OCI-LY3 (cell line): ENCODE data around the gene CTTNBP2NL.

Source experiments
- EZH2phosphoT487 ChIP-seq: fragments of 200-600 bp; shearing (Covaris generic); IDR thresholded peaks from 2 replicates; pipeline ENCODE4 v1.6.1; 2018; ENCODE audit warnings: antibody characterized with exemption, mixed run types, low read depth
- TF ChIP-seq, protein P1 (sequence below): fragments of 200-600, 300-600 bp; sonication (generic); IDR thresholded peaks from 2 replicates; pipeline ENCODE4 v1.5.1; 2014; ENCODE audit warnings: antibody characterized with exemption, low read length, low read depth

- TF ChIP-seq, protein P1, sequence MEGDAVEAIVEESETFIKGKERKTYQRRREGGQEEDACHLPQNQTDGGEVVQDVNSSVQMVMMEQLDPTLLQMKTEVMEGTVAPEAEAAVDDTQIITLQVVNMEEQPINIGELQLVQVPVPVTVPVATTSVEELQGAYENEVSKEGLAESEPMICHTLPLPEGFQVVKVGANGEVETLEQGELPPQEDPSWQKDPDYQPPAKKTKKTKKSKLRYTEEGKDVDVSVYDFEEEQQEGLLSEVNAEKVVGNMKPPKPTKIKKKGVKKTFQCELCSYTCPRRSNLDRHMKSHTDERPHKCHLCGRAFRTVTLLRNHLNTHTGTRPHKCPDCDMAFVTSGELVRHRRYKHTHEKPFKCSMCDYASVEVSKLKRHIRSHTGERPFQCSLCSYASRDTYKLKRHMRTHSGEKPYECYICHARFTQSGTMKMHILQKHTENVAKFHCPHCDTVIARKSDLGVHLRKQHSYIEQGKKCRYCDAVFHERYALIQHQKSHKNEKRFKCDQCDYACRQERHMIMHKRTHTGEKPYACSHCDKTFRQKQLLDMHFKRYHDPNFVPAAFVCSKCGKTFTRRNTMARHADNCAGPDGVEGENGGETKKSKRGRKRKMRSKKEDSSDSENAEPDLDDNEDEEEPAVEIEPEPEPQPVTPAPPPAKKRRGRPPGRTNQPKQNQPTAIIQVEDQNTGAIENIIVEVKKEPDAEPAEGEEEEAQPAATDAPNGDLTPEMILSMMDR = no peak
- TF ChIP-seq EZH2phosphoT487 = no peak
Measured at GRCh38 chr1:112508278-112509004, 112.4 kb downstream of the CTTNBP2NL start, which contains the start of gene WNT2B.
